22Rv1 (cell line): Measurements from ENCODE around the gene MRE11.

ENCODE experiments used
- ZFX ChIP-seq: fragments of 450-650 bp; IDR thresholded peaks from 2 replicates; pipeline ENCODE4 v1.6.1; 2017; ENCODE audit warnings: antibody characterized with exemption, borderline replicate concordance
- TF ChIP-seq, protein P1 (sequence below): fragments of 450-650 bp; IDR thresholded peaks from 2 replicates; pipeline ENCODE4 v1.5.1; 2017; ENCODE audit warnings: mild to moderate bottlenecking

DNA sequence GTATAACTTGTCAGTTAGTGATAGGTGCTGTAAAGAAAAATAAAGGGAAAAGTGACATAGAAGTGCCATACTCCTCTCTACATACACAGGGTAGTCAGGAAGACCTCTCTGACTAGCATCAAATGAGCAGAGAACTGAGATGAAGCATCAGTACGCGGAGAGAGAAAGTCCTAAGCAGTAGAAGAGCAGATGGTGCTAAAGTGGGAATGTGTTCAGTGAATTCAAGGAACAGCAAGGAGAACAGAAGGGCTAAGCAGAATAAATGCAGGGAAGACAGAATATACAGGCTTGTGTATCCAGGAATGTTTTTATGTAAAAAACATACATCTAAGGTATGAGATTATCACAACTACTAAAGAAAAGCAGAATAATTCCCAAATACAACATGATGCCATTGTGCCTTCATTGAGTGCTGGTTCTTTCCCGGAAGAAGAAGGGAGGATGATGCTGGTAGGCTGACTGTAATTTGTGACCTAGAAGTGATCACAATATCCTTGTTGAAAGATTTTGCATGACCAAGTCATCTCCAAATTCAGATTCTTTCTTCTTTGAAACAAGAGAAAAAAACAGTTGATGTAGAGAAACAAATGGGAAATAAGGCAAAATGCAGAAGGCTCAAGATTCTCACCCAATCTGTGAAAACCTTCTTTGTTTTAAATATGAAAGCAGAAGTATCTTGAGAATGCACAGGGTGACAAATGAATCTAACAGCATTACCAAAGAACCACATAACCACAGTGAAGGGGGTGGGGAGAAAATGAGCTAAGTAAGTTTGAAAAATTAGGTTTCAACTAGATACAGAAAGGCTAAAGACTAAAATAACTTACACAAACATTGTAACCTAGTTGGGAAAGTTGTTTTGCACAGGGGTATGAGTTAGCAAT lies 20.5 kb downstream of the MRE11 start:
- TF ChIP-seq, protein P1, sequence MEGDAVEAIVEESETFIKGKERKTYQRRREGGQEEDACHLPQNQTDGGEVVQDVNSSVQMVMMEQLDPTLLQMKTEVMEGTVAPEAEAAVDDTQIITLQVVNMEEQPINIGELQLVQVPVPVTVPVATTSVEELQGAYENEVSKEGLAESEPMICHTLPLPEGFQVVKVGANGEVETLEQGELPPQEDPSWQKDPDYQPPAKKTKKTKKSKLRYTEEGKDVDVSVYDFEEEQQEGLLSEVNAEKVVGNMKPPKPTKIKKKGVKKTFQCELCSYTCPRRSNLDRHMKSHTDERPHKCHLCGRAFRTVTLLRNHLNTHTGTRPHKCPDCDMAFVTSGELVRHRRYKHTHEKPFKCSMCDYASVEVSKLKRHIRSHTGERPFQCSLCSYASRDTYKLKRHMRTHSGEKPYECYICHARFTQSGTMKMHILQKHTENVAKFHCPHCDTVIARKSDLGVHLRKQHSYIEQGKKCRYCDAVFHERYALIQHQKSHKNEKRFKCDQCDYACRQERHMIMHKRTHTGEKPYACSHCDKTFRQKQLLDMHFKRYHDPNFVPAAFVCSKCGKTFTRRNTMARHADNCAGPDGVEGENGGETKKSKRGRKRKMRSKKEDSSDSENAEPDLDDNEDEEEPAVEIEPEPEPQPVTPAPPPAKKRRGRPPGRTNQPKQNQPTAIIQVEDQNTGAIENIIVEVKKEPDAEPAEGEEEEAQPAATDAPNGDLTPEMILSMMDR = no peak
- TF ChIP-seq ZFX = no peak
